ENCODE results near the gene PLOD1.
"Not testable (repeated sequence)": the region's sequence is repeated elsewhere in the genome, so short reads cannot be mapped to it uniquely, and the experiment has no call there.

Gene PLOD1

DNA sequence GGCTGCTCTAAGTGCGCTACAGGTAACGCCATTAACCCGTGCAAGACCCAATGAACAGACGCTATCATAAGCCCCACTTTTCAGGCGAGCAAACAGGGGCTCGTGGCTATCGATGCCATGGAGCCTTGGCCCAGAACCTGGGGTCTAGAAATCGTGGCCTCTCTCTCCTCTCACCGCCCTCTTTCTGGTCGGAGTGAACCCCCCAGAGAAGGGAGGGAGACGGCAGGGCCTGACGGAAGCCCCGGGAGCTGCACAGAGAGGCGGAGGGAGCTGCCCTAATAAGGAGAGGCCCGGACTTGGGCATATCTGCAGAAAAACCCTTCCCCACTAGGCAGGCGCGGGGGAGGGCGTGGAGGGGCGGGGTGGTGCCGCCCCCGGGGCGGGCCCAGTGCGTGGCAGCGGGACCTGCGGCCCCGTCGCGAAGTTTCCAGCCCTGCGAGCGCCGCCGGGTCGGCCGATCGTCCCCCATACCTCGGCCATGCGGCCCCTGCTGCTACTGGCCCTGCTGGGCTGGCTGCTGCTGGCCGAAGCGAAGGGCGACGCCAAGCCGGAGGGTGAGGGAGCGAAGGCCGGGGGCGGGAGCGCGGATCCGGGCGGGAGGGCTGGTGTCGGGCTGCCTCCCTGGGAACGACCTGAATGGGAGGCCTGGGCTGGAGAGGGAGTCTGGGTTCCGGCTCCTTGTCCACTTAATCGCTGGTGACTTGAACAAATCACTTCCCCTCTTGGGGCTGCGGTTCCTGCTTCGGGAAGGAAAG lies at the start of gene PLOD1:
Gene PLOD1 (plus strand): TSS at position 416 of the 755 bp plus-strand sequence. CDS start 63 bp downstream, at position 479.
- peak; percentile 94 for DNase-seq

DNA sequence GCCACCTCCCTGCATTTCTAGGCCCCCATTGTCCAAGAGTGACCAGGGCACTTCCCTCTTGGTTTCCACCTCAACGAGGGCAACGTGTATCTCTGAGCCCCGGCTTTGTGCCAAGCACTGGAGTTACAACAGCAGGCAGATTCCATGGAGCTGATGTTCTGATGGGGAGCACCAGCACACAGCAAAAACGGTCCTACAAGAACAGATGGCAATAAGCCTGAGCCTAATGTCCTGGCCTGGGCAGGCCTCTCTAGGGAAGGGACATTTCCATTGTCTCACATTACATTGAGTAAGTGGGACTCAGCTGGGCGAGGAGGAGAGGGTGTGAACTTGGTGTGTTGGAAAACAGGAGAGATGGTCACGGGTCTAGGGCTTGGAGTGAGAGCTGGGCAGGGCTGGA lies 48.6 kb upstream of the PLOD1 start:
- DNase-seq, result no peak

DNA sequence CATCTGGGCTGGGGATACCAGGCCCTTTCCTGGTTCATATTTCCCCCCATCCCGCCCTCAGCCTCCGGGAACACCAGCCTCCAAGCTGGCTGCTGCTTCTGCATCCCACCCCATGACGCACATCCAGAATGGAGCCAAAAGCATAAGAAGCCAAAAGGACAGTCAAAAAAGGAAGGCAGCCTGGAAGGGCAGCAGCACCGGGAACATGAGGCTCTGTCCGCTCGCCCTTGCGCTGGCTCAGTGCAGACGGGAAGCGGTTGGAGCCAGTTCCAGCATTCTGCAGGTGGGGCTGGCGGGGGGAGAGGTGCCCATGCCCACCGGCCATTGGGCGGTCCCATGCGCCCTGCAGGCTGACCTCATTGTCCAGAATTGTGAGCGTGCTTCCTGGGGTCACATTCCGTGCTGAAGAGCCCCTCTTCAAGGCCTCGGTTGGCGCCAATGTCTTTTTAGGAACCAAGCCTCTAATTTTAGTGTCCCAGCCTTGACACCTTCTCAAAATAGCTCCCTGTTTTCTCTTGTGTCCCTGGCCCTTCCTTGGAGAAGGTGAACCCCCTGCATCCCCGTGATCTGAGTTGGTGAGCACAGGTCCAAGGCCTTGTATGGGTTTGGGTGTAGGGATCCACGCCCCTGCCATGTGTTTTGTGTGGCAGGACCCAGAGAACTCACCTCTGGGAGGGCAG lies 47.4 kb upstream of the PLOD1 start:
- no peak for DNase-seq

DNA sequence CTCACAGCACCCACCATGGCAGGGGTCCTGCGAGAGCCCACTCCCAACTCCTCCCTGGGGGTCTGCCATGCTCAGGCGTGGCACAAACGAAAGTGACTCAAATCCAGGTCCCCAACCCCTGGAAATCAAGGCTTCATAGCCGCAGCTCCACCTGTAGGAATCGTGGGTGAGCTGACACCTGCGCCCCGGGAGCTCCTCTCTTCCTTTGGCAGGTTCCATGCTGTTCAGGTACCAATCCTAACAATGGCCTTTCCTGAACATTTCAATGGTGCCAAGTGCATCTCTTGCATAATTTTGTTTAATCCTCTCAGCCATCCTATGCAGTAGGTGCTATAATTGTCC lies 46.9 kb upstream of the PLOD1 start:
- DNase-seq, result no peak

DNA sequence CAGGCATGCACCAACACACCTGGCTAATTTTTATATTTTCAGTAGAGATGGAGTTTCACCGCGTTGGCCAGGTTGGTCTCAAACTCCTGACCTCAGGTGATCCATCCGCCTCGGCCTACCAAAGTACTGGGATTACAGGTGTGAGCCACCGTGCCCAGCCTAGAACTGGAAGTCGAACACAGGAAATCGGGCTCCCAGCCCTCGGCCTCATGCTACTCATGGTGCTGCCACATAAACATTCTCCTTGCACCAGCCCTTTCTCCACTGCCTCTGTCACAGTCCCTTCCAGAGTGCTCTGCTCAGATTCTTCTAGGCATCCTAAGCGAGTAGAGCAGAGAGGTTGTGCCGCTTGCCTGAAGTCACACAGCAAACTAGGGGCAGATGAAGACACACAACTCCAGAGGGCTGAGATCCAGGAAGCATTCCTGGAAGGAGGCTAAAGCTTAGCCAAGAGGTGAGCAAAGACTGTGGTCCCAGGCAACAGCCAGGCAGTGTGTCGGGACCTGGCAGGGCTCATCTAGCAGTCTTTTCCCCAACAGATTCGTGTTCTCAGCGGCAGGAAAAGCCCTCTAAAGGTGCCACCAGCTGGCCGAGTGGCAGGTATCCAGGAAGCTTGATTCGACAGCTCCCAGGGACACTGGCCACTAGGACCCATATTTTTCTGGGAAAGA lies 46.2 kb upstream of the PLOD1 start:
- no peak for DNase-seq

DNA sequence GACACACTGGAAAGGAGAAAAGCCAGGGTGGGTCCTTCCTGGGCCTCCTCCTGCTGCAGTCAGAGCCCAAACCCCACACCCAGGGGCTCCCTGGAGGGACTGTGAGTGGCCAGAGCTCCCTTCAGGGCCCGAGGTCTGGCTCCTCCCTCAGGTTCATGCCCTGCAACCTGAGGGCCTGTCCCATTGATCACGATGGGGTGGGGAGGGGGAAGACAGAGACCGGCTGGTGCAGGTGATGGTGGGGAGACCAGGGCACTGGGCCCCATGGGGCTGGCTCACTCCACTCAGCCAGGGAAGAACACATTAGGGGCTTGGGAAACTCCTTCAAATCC lies 45.7 kb upstream of the PLOD1 start:
- no peak for DNase-seq

DNA sequence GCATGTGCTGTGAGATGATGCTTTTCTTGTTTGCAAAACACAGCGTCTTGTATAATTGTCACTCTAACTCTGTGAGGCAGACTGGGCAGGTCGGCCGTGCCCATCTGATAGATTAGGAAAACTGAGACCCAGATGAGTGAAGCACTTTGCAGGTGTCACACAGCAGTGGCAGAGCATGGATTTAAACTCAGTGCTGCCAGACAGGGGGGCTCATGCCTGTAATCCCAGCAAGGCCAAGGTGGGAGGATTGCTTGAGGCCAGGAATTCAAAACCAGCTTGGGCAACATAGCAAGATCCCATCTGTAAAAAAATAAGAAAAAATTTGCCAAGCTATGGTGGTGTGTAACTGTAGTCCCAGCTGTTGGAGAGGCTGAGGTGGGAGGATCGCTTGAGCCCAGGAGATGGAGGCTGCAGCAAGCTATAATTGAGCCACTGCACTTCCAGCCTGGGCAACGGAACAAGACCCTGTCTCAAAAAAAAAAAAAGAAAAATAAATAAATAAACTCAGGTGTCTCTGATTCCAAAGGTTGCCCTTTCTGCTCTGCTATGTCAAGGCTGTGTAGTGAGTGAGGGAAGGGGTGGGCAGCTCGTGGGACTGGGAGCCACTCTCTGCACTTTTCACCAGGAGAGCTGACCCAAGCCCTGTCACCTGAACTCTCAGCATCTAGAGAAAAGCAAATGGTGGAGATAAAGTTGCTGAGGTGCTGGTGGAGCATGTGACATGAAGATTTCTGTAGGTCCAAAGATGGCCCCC lies 42.9 kb upstream of the PLOD1 start:
- no peak for DNase-seq

DNA sequence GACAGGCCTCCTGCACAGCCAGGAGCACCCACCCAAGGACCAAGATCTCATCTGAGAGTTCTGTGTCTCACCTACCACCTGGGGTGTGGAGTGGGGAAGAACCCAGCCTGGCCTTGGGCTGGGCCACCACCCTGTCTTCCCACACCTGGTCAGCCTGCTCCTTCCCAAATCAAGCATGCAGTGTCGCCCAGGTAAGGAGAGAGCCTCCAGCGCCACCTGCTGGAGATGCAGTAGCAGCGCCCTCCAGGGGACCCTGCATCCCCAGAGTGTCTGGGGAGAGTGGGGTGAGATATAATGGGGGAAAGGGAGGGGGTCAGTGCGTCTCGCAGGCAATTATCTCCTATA lies 40.6 kb upstream of the PLOD1 start:
- DNase-seq, result peak; percentile 86

DNA sequence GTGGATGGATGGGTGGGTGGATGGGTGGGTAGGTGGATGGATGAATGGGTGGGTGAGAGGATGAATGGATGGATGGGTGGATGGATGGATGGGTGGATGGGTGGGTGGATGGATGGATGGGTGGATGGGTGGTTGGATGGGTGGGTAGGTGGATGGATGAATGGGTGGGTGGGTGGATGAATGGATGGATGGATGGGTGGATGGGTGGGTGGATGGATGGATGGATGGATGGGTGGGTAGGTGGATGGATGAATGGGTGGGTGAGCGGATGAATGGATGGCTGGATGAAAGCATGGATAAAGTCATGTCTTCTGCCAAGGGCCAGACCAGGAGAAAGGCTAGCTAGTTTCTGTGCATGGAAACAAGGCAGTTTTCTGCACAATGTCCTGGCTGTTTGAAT lies 40.0 kb upstream of the PLOD1 start:
- DNase-seq, result not testable (repeated sequence)

DNA sequence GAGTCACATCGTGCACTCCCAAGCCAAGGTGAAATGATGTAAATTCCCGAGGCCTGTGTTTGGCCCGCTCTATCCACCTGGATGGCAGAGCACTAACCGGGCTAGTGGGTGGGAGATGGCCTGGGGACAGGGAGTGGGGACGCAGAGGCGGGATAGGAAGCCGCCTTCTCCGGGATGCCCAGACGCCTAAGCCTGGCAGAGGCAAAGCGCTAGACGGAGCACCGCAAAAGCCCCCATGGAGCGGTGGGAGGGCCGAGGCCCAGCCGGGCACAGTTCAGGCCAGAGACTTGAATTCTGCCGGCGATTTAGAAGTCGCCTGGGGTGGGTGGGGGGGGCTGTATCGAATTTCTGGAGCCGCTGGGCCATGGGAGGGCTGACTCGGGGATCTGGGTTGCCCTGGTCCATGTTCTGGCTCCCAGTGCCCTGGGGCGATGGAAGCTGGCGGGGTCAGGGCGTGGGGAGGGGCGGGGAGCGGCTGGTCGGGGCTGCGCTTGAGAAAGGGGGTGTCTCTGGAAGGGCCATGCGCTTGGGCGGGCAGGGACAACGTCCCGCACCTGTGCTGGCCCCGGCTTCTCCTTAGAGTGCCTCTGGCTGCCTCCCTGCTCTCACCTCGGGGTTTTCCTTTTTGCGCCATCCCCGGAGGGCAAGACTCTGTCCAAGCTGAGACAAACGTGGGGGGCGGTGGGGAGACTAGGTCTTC lies 36.3 kb upstream of the PLOD1 start:
- DNase-seq, result no peak

DNA sequence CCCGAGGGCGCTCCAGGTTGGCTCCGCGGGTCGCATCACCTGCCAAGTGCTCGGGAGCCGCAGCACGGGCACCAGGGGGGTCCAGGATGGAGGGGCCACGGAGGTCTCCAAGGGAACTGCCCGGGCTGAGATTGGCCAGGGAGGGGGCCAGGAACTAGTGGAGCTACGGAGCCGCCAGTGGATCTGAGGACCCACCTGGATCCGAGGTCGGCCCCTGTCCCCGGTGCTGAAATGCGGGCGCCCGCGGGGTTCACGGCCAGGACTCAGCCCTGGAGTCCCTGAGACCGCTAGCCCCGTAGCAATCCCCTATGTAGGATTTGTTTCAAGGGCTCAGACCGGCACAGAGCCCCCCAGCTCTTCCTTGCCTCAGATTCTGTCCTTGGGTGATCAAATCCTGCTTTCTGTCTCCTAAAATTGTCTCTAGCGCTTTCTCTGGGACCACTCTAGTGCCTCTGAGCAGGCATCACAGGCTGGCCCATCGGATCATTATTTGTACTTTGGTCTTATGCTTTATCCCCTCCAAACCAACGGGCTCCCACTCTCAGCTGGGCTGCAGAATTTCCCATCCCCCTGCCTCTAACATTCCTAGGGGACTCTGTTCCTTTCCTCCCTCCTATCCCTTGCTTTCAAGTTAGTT lies 35.6 kb upstream of the PLOD1 start:
- peak; percentile 53 for DNase-seq

DNA sequence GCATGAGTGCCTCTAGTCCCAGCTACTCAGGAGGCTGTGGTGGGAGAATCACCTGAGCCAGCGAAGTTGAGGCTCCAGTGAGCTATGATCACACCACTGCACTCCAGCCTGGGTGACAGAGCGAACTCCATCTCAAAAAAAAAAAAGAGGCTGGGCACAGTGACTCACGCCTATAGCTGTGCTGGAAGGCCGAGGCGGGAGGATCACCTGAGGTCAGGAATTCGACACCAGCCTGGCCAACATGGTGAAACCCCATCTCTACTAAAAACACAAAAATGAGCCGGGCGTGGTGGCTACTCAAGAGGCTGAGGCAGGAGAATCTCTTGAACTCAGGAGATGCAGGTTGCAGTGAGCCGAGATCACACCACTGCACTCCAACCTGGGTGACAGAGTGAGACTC lies 33.1 kb upstream of the PLOD1 start:
- not testable (repeated sequence) for DNase-seq

DNA sequence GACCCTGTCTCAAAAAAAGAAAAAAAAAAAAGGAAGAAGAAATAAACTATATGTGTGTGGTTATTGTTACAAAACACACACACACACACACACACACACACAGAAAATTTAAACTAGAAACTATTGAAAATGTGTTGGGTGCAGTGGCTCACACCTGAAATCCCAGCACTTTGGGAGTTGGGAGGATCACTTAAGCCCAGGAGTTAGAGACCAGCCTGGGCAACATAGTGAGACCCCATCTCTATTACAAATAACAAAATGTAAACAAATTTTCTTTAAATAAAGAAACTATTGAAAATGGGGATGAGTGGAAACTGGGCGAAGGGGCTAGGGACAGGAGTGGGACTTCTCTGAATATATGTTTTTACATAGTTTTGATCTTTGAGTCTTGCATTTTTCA lies 31.3 kb upstream of the PLOD1 start:
- no peak for DNase-seq

DNA sequence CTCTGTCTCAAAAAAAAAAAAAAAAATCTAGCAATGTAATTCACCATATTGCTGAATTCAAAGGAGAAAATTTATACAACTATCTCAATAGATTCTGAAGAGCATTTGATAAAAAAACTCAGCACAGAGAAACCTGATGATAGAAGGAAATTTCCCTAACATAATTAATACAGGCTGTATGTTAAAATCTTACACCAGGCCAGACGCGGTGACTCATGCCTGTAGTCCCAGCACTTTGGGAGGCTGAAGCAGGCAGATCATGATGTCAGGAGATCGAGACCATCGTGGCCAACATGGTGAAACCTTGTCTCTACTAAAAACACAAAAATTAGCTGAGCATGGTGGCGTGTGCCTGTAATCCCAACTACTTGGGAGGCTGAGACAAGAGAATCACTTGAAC lies 30.4 kb upstream of the PLOD1 start:
- DNase-seq, result not testable (repeated sequence)

DNA sequence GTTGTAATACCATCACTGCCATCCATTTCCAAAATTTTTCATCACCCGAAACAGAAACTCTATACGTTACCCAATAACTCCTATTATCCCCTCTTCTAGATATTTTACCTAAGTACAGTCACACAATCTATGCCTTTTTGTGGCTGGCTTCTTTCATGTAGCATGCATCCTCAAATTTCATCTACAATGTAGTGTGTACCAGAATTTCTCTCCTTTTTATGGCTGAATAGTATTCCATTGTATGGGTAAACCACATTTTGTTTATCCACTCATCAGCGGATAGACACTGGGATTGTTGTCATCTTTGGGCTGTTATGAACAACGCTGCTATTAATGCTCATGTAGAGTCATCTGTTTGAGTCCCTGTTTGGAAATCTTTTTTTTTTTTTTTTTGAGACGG lies 29.5 kb upstream of the PLOD1 start:
- DNase-seq, result no peak

DNA sequence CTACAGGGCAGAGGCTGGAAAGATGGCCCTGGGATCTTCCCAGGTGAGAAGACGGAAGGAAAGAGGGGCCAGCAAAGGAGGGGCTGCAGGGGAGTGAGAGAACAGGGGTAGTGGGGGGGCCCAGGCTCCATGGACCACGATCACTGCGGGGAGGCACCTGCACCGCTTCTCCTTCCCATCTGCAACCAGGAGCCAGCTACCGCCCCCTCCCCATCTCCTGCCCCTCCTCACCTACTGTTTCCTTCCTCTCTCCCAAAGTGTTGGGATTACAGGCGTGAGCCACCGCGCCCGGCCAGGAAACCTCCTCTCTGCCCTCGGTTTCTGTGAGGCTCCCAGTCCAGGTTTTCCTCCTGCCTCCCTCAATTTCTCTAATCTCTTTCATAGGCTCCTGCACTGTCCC lies 27.6 kb upstream of the PLOD1 start:
- DNase-seq, result no peak

DNA sequence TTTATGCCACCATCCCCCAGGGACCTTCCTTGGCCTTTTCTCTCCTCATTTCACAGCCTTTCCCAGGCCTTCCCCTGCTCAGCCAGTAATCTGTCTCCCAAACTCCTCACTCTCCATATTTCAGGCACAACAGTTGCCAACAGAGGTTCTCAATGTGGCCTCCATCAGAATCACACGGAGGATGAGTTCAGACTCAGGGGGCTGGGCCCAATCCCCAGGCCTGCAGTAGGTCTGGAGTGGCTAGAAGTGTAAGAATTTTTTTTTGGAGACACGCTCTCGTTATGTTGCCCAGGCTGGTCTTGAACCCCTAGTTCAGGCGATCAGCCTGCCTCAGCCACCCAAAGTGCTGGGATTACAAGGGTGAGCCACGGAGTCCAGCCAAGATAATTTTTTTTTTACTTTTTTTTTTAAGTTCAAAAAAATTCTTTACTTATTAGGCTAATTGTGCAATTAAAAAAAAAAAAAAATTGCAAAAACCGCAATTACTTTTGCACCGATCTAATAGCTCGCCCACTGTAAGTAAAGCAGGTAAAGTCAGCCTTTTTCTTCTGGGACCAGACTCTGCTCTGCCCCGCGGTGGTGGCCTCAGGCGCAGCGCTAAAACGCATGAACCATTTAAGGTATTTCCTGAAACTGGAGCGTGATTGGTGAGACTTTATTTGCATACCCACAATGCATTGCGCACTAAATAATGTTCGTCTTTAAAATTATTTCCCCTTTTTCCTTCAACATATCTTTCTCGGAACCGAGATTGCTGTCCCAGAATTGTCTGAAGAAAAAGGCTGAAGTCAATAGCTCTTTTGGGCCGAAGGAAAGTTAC lies 27.0 kb upstream of the PLOD1 start:
- DNase-seq, result peak; percentile 98

DNA sequence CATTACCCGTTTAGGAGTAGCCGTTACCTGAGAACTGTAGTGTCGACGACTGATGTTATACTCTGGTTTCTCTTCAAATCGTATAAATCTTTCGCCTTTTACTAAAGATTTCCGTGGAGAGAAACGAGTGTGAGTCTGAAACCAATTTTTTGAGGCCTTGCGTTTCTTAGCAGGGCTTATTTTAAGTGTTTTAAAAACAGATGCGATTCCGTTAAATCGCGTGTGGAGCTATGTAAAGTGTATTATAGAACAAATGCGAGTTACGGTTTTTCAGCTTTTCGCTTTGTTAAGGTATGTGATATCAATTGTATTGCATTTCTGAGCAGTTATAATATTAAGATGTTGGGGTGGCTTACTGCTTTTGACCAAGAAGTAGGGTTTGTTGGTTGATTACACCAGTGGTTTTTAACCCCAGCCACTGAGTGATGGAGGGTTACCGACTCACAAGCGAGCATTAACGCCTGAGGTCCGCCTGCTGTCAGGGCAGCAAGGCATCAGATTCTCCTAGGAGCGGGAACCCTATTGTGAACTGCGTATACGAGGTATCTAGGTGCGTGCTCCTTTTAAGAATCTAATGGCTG lies 26.3 kb upstream of the PLOD1 start:
- DNase-seq, result peak; percentile 98

DNA sequence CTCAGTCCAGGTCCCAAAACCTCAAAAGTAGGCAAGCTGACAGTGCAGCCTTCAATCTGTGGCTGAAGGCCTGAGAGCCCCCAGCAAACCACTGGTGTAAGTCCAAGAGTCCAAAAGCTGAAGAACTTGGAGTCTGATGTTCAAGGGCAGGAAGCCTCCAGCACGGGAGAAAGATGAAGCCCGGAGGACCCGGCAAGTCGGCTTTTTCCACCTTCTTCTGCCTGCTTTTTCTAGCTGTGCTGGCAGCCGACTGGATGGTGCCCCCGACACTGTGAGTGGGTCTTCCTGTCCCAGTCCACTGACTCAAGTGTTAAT lies 23.6 kb upstream of the PLOD1 start:
- peak; percentile 39 for DNase-seq

DNA sequence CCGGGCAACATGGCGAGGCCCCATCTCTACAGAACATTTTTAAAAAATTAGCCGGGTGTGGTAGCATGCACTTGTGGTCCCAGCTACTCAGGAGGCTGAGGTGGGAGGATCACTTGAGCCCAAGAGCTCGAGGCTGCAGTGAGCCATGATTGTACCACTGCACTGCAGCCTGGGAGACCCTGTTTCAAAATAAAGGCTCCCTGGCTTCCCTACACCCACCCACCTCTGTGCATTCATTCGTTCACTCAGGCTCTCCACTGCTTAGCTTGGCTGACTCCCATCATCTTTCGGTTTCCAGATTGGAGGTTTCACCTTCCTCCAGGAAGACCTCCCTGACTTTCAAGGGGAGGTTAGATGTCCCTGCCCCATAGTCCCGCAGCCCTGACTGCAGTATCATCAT lies 22.5 kb upstream of the PLOD1 start:
- no peak for DNase-seq

DNA sequence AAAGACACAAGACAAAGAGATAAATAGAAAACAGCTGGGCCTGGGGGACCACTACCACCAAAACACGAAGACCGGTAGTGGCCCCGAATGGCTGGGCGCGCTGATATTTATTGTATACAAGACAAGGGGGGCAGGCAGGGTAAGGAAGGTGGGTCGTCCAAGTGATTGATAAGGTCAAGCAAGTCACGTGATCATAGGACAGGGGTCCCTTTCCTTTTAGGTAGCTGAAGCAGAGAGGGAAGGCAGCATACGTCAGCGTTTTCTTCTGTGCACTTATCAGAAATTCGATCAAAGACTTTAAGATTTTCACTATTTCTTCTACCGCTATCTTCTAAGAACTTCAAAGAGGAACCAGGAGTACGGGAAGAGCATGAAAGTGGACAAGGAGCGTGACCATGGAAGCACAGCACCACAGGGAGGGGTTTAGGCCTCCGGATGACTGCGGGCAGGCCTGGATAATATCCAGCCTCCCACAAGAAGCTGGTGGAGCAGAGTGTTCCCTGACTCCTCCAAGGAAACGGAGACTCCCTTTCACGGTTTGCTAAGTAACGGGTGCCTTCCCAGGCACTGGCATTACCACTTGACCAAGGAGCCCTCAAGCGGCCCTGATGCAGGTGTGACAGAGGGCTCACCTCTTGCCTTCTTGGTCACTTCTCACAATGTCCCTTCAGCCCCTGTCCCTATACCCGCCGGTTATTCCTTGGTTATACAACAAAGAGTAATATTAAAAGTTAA lies 21.9 kb upstream of the PLOD1 start:
- not testable (repeated sequence) for DNase-seq
